ENCODE measurements around the gene DVL1.

Gene DVL1

GRCh38 chr1:1348420-1349255, 580 bp downstream of the DVL1 start:
- Histone ChIP-seq H3K27me3 (ENCODE audit: low read depth, low read length) (no peaks in the 10 kb centered on the region), H3K9ac (ENCODE audit: low read length) (peak overlapping the region; percentile 82), H3K36me3 (replicated peaks; ENCODE audit: low read depth, low read length) (no peaks in the 10 kb centered on the region), H3K4me3 (ENCODE audit: low read length) (peak overlapping the region; percentile 90), H3K27ac (ENCODE audit: low read length) (no peak overlapping the region), H3K79me2 (ENCODE audit: low read length) (peaks cover 52% of the 10 kb centered on the region), H2AFZ (ENCODE audit: low read depth, low read length) (no peak overlapping the region), H3K4me2 (ENCODE audit: low read length) (peak overlapping the region; percentile 81), H3K9me3 (ENCODE audit: insufficient read depth, low read length) (no peaks in the 10 kb centered on the region), H3K4me1 (ENCODE audit: low read length) (peaks cover 19% of the 10 kb centered on the region), H4K20me1 (ENCODE audit: insufficient read depth, low read length) (peaks cover 34% of the 10 kb centered on the region; the same call in 1 of the 2 replicates)
- TF ChIP-seq CTCF (IDR thresholded peaks at IDR 0.05; ENCODE audit: low read depth, low read length) (no peak), EZH2phosphoT487 (IDR thresholded peaks at IDR 0.05; ENCODE audit: low read depth) (no peak)

DNA sequence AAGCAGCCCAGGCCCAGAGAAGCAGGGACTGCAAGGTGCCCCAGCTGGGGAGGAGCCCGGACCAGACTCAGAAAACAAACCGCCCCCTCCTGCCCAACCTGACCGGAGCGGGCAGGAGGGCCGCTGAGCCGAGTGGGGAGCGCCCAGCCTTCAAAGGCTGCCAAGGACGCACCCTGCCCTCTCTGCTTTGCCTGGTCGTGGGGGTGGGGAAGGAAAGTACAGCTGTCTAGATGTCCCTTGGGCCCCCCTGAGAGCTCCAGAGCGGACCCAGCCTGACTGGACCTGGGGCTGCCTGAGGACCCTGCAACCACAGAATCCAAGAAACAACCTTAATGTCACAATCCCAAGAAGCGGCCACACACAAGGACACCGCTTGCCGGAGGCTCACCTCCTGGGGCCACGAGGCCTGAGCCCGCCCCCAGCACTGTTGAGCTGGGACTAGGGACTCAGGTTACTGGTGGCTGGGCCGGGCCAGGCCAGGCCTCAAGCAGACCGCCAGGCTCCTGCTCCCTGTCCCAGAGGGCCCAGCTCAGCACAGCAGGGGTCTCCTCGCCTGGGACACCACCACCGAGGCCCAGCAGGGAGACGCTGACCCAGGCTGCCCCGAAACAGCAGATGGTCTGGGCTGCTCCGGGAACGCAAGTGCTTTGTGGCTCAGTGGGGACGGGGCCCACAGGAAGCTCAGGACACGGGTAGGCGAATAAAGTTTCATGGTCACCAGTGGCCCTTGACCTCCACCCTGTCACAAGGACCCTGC, 1.4 kb downstream of the DVL1 start:
- Histone ChIP-seq H3K79me2 (ENCODE audit: low read length) (peaks cover 56% of the 10 kb centered on the region), H3K27ac (ENCODE audit: low read length) (no peak overlapping the region)

DNA sequence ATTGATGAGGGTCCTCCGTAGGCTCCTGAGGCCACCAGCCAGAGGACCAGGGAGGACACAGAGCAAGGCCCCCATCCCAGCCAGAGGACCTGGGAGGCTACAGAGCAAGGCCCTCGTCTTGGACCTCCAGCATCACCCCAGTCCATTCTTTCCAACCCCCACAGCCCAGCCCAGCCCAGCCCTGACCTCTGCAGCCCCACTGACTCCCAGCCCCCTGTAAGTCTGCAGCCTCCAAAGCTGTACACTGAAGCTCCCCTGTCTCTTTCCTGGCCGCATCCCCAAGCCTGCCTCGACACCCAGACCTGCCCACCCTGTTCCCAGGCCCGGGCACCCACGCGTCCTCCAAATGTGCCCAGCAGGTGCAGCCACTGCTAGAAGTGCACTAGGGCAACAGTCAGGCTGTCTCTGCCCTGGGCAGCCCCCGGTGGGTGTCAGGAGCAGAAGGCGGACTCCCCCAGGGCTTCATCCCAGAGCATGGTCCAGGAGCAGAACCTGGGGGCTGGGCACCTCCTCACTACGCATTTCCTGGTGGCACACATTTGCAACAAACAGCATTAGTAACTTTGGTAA, 2.1 kb downstream of the DVL1 start:
- Histone ChIP-seq H3K4me2 (ENCODE audit: low read length) (peak overlapping the region; percentile 81), H3K36me3 (replicated peaks; ENCODE audit: low read depth, low read length) (no peaks in the 10 kb centered on the region), H3K27ac (ENCODE audit: low read length) (no peak overlapping the region), H3K9me3 (ENCODE audit: insufficient read depth, low read length) (no peaks in the 10 kb centered on the region), H3K27me3 (ENCODE audit: low read depth, low read length) (no peaks in the 10 kb centered on the region), H2AFZ (ENCODE audit: low read depth, low read length) (no peak overlapping the region), H4K20me1 (ENCODE audit: insufficient read depth, low read length) (peaks cover 34% of the 10 kb centered on the region; the same call in 1 of the 2 replicates), H3K79me2 (ENCODE audit: low read length) (peaks cover 56% of the 10 kb centered on the region), H3K4me1 (ENCODE audit: low read length) (peaks cover 9% of the 10 kb centered on the region), H3K4me3 (ENCODE audit: low read length) (peak overlapping the region; percentile 90; the same call in 1 of the 2 replicates), H3K9ac (ENCODE audit: low read length) (no peak overlapping the region)
- TF ChIP-seq CTCF (IDR thresholded peaks at IDR 0.05; ENCODE audit: low read depth, low read length) (no peak), EZH2phosphoT487 (IDR thresholded peaks at IDR 0.05; ENCODE audit: low read depth) (no peak)

More for the DNA sequence above, 1.4 kb downstream of the DVL1 start:
- TF ChIP-seq CTCF (IDR thresholded peaks at IDR 0.05; ENCODE audit: low read depth, low read length) (no peak), EZH2phosphoT487 (IDR thresholded peaks at IDR 0.05; ENCODE audit: low read depth) (no peak)
- H3K9me3 ChIP-seq (ENCODE audit: insufficient read depth, low read length): no peaks in the 10 kb centered on the region
- no peaks in the 10 kb centered on the region for H3K27me3 ChIP-seq (ENCODE audit: low read depth, low read length)
- peaks cover 34% of the 10 kb centered on the region; the same call in 1 of the 2 replicates for H4K20me1 ChIP-seq (ENCODE audit: insufficient read depth, low read length)
- no peak overlapping the region for H2AFZ ChIP-seq (ENCODE audit: low read depth, low read length)
- peak overlapping the region; percentile 90 for H3K4me3 ChIP-seq (ENCODE audit: low read length)
- peak overlapping the region; percentile 81 for H3K4me2 ChIP-seq (ENCODE audit: low read length)
- H3K36me3 ChIP-seq (replicated peaks; ENCODE audit: low read depth, low read length): no peaks in the 10 kb centered on the region
- H3K4me1 ChIP-seq (ENCODE audit: low read length): peaks cover 12% of the 10 kb centered on the region
- peak overlapping the region; percentile 82 for H3K9ac ChIP-seq (ENCODE audit: low read length)

DNA sequence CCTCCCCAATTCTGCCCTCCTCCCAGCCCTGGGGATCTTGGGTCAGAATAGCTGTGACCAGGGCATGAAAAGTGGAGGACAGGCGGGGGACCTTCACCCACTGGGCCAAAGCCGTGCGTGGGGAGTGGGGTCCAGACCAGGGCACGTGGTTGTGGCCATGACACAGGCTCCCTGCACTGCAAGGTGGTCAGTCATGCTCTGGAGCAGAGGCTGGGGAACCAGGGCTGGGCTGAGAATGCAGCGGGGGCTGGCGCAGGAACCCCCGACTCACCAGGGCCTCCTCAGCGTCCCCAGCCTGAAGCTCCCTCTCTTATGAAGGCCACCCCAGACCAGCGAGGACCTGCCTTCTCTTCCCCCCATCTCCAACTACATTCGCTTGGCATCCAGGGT, 2.7 kb downstream of the DVL1 start:
- H3K9me3 ChIP-seq (ENCODE audit: insufficient read depth, low read length): no peaks in the 10 kb centered on the region
- H3K4me1 ChIP-seq (ENCODE audit: low read length): peaks cover 9% of the 10 kb centered on the region
- peaks cover 5% of the 10 kb centered on the region for H3K36me3 ChIP-seq (replicated peaks; ENCODE audit: low read depth, low read length)
- H3K27ac ChIP-seq (ENCODE audit: low read length): no peak overlapping the region
- H3K4me3 ChIP-seq (ENCODE audit: low read length): no peak overlapping the region
- no peak for TF ChIP-seq CTCF (IDR thresholded peaks at IDR 0.05; ENCODE audit: low read depth, low read length)
- TF ChIP-seq EZH2phosphoT487 (IDR thresholded peaks at IDR 0.05; ENCODE audit: low read depth): no peak
- no peak overlapping the region for H3K4me2 ChIP-seq (ENCODE audit: low read length)
- no peaks in the 10 kb centered on the region for H3K27me3 ChIP-seq (ENCODE audit: low read depth, low read length)
- H3K9ac ChIP-seq (ENCODE audit: low read length): no peak overlapping the region
- H3K79me2 ChIP-seq (ENCODE audit: low read length): peaks cover 56% of the 10 kb centered on the region
- H2AFZ ChIP-seq (ENCODE audit: low read depth, low read length): no peak overlapping the region
- H4K20me1 ChIP-seq (ENCODE audit: insufficient read depth, low read length): peaks cover 34% of the 10 kb centered on the region; the same call in 1 of the 2 replicates

All from OCI-LY3 (cell line).